NCI-H1436 (cell line): ENCODE results near the gene ST8SIA2.

Source experiments
- DNase-seq: peaks from one replicate; lab custom pipeline; 2025; lab: John Stamatoyannopoulos, UW

Gene ST8SIA2, protein sequence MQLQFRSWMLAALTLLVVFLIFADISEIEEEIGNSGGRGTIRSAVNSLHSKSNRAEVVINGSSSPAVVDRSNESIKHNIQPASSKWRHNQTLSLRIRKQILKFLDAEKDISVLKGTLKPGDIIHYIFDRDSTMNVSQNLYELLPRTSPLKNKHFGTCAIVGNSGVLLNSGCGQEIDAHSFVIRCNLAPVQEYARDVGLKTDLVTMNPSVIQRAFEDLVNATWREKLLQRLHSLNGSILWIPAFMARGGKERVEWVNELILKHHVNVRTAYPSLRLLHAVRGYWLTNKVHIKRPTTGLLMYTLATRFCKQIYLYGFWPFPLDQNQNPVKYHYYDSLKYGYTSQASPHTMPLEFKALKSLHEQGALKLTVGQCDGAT

DNA sequence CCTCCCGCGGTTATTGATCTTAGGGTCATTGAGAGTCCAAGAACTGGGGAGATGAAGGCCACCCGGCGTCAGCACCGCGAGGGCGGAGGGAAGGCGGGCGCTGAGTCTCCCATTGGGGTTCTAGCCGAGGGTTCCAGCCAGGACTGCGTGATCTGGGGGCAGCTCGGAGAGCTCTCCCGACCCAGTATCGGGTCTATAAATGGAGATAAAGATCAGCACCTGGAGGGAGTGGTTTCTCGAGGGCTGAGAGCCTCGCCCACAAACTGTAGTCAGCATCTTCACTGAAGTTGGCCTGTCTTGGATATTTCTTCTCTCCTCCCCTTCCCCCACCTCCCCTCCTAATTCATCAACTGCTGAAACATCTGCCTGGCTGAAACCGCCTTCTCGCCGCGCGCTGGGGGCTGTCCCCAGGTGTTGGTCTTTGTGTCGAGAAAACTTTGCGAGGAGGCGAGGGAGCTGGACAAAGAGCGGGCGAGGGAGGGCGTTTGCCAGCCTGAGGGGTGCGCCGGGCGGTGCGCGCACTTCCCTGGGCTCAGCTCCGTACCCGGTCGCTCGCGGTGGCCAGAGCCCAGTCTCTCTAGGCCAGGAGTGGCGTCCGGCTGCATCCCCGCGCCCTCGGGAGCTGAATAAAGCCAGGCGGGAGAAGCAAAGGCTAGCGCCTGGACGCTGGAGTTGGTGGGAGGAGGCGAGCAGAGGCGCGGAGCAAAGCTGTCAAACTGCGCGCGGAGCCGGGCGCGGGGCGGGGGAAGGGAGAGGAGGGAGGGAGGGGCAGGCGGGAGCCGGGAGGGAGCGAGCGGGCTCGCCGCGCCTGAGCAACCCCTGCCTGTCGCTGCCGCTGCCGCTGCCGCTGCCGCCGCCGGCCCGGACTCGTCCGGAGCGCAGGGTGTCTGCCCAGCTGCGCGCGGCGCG, at the start of gene ST8SIA2:
ST8SIA2 (plus strand) TSS at position 811 of the 909 bp plus-strand sequence. CDS start 184 bp downstream, outside the sequence.
- no peak for DNase-seq

DNA sequence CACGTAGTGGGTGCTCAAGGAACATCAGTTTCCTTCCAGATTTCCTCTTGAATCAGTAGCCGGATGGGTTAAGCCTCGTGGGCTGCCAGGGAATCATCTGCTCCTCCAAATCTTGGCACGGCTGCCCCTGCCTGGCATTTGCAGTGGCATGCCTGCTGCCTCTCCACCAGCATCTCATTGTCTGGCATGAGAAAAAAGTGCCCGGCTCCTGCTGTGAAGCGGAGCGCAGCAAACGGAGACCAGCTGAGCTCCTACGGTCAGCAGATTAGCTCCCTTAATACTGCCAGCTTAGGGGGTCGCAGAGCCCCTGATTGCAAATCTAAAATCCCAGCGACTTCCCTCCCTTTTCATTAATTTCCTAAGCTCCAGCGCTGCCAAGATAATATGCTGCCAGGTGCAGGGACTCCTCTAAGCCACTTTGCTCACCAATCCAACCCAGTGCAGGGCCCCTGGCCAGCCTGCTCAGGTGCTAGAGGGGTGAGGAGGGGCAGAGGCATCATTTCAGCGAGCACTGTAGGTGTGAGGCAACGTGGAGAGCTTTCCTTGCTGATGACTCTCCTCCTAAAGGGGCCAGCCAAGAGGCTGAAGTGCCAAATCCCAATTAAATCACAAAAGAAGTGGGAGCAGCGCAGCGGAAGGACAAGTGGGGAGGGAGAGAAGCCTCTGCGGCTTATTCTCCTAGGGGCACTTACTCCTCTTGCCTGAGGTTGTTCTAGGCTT, 49.6 kb upstream of the ST8SIA2 start:
- DNase-seq, result no peak

DNA sequence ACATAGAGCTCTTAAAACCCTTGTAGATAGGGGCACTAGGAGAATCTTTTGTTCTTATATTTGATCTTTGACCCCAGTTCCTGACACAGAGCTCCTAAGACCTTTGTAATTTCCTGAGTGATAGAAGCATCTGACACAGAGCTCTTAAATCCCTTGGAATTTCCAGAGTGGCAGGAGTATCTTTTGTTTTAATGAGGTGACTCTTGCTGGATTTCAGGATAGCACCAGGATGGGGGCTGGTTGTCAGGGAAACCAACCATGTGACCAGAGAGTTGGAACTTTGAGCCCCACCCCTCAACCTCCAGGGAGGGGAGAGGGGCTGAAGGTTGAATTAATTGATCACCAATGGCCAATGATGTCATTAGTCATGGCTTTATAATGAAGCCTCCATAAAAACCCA, 47.6 kb upstream of the ST8SIA2 start:
- DNase-seq, result no peak

DNA sequence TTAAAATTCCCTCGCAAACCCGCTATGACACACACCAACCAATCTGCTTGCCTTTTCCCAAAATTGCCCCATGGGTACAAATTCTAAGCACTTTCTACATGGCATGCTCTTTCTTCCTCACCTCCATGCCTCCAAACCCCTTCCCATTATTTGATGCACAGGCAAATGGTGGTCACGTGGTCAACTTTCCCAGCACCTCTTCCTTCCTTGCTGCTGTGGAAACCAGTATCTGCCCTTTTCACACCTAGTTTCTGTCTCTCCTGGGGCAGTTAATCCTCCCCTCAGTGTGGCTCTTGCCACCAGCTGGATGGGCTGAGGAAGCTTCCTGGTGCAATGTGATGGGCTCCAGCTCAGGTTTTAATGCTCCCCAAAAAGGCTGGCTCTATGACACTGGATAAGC, 38.4 kb upstream of the ST8SIA2 start:
- no peak for DNase-seq

DNA sequence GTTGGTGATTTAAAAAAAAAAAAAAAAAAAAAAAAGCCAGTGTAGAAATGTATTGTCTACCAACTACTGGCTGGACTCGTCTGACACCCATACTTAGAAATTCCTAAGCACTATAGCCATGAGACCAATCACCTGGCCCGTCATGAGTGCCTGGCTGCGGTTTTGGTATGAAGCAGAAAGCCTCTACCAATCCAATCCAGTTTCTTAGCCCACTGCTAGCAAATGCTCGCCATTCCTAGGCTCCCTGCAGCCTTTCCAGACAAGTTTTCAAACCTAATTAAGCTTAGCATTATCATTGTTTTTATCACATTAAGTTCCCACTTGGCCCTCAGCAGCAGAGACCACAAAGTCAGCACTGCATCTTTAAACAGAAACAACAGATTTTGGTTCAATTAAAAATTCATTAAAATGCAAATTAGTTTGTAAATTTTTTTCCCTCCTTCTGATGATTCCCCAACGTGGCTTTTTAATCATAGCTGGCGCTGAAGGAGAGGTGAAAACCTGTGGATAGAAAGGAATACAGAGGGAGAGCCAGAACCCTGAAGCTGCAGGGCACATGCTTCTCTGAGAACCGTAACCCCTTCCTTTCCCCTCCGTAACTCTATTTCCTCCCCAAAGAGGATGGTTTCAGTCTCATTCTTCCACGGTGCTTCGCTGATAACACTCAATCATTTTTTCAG, 32.2 kb upstream of the ST8SIA2 start:
- no peak for DNase-seq

DNA sequence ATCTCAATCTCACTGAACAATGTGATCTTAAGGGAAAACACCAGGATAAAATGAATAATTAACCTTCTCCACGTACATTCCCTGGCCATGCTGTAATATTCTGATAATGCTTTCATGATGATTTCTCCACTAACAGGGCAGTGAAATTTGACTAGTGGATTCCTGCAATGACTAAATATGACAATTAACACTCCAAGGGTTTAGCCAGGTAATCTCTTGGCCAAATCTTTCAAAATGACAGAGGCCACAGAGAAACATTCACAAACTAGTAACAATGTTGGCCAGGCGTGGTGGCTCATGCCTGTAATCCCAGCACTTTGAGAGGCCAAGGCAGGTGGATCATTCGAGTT, 31.7 kb upstream of the ST8SIA2 start:
- no peak for DNase-seq

DNA sequence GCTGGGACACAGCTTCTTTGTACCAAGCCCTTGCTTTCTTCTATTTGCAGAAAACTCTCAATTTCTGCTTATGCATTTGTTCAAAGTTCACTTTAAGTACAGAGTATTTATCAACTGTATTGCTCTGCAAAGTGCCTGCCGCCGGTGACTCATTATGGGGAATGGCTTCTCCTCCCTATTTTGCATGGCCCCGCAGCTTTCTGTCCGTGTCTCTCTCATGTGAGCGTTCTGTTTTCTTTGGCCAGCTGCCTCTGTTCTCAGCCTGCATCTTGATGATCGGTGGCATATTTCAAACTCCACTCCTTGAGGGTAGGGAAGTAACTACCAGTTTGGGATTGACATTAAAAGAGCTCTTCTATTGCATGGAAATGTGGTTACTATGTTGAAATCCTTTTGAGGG, 28.6 kb upstream of the ST8SIA2 start:
- no peak for DNase-seq

DNA sequence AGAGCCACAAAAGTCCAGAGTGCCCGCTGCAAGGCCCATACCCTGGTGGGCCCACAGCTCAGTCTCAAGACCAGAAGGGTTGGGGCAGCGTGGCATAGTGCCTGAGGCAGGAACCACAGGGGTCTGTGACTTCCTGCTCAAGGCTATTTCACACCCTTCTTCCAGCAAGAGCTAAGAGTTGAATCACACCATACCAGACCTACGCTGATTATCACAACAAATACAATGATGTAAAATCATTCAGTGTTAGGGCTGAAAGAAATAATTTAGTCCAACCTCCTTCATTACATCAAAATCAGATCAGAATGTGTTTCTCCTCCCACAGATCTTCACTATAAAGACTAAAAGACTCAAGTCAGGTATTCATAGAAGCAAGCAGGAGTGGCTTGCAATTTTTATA, 27.8 kb upstream of the ST8SIA2 start:
- DNase-seq, result no peak

DNA sequence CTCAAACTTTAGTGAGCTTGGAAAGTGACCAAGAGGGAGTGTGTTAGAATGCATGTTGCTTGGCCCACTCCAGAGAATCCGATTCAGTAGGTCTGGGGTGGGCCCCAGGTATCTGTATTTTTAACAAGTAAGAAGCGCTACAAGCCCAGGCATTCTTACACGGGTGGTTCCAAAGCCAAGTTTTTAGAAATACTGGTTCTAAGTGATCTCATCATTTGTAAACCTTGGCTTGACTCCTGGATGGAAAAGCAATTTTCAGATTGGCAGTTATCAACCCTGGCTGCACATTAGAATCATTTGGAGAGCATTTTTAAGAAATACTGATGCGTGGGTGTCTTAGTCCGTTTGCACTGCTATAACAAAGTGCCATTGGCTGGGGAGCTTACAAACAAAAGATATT, 27.3 kb upstream of the ST8SIA2 start:
- no peak for DNase-seq

DNA sequence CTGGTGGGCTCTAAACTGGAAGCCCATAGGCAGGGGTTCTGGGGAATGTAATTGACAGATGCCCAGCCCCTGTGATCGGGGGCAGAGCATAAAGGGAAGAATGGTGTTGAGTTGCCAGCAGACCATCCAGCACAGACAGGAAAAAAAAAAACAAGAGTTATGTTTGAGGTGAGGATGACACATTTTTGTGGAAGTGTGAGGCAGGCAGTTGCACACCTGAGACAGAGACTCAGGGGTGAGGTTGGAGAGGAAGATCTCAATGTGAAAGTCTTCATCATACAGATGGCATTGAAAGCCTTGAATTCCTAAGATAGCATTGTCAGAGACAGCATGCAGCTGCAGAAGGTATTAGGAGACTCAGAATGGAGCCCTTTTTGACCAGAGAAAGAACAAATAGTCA, 18.6 kb upstream of the ST8SIA2 start:
- no peak for DNase-seq

DNA sequence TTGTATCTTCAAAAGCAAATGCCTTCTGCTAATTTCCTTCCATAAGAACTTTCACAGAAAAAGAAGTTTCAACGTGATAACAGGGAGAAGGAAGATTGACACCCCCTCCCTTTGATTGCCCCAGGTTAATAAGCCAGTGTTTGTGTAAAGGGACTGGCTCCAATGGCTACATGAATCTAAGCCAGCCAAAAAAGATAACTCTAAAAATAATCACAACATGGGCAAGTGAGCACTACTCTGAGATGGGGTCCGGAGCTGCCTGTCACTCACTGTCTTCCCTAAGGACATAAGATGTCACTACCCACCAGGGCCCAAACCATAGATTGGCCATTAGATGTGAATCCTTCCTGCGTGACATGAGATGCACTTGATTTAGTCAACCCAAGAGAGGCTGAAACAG, 17.6 kb upstream of the ST8SIA2 start:
- DNase-seq, result no peak

DNA sequence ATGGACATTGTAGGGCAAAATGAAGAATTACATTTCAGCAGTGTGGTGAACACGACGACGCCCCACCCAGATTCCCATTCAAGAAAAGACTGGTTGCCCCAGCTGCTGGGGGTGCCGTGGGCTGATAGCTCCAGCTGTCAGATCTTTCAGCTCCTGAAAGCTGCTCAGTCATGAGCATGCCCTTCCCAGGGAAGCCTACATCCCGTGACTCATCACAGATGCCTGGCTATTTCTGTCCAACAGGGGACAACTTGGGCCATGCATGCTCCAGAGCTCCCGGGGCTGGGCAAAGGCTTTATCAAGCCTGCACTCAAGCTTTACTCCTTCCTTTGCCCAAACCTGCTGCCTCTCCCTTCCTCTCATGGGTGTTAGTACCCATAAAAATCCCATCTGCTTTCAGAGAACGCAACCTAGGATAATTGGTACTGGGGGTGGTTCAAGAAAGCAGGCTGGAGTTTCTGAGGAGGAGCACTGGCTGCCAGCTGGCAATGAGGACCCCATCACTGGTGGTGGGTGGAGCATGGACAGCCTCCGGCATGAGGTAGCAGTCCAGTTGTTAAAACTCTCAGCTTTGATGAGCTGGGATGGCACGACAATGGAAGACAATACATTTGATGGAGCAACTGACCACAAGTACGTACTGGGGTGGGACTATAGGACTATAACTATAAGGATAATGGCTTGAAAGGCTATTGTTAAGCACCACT, 16.4 kb upstream of the ST8SIA2 start:
- no peak for DNase-seq

DNA sequence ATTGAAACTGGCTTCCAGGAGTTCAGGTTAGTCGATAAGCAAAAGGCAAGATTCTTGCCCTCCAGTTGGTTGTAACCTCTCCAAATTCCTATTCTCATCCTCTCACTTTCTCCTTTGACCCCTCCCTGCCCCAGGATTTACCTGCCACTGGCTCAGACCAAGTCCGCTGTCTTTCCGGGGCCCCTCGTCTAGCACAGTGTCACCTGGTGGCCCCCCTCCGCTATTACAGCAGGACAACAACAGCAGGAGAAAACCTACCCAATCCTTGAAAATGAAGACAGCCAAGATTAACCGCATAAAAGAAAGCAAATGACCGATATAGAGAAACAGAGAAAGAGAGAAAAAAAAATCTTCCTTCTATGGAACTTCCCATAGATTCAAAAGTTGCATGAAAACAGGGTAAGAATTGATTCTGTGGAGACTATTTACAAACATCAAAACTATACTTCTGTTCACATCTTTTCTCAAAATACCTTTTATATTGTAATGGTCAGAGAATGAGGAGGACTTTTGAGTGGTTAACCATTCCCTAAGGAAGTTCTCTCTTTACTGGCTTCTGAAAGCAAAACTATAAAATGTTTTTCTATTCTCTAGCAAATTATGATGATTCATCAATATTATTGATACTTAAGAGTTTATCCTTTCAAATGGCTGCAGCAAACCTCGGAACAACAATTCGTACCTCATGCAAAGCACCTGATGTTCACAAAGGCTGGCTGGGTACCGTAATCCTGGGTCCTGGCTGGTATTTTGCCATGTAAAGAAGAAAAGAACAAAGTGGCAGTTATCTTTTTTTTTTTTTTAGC, 10.0 kb upstream of the ST8SIA2 start:
- no peak for DNase-seq

DNA sequence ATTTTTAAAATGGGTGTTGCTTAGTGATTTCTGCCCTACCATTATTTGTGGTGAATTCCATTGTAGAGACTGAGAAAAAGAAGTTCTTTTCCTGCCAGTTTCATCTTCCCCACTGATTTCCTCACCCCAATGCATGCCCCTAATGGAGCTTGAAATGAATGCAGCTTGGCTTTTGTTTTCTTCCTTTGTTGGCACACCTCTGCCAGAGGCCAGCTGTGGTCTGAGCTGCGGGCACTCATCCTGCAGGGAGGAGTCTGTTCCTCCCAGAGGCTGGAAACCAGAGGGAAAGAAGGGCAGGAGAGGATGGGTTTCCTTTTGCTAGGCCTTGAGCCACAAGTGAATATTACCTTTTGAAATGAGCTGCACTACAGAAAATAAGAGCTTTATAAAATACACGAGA, 9.3 kb upstream of the ST8SIA2 start:
- no peak for DNase-seq

DNA sequence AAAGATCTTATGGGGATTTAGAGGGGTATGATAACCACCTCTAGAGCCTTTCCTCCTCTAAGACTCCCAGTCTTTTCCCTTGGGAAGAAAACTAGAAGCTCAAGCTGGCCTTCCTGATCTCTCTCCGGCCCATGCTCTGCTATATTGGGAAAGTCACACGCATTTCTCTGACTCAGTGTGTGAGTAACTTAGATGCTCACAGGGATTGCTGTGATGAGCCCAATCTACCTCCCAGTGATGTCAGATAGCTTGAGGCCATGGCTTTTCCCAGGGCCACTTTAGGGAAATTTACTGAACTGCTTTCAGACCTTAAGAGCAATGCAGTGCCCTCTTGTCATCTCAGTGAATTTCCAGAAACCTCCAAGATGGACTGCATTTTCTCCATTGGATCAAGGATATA, 8.6 kb upstream of the ST8SIA2 start:
- no peak for DNase-seq

DNA sequence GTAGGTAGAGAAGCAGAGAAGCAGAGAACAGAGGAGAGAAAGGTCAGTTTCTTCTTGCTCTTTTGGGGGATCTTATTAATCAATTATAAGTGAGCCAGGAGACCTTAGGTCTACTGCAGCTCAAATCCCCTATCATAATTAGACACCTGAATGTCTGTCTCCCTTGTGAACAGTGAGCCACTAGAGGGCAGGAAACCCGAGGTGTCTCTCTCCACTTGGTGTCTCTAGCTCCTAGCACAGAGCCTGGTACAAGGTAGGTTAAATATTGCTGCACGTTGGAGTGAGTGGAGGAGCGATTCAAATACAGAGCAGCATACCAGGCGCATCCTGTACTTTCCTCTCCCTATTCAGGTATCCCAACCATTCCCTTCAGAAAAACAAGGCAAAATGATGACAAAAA, 2.0 kb upstream of the ST8SIA2 start:
- DNase-seq, result no peak

DNA sequence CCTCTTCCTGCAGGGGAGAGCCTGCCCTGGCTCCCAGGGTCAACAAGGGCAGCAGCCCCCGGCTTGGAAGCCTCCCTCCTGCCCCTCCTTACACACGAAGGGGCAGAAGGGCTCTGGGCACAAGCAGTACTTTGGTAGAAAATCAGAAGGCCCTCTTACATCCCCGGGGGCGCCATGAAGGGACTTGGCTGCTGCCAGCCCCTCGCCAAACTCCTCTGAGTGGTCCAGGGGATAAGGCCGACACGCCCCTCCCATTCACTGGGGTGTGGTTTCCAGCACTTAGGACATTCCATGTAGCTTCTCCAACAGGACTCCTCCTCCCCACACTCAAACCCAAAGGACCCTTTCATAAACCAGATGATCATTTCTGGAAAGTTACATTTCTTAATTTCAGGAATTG, 1.2 kb upstream of the ST8SIA2 start:
- DNase-seq, result no peak

DNA sequence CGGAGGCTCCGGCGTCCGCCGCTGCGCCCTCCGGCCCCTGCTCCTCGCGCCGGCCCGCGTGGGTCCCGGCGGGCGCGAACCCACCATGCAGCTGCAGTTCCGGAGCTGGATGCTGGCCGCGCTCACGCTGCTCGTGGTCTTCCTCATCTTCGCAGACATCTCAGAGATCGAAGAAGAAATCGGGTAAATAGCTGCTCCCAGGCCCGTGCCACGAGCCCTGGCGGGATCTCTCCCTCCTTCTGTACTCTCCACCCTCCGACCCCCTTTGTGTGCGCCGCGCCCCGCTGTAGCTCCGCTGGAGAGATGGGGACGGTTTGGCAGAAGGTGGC, 263 bp downstream of the ST8SIA2 start:
- DNase-seq, result no peak

DNA sequence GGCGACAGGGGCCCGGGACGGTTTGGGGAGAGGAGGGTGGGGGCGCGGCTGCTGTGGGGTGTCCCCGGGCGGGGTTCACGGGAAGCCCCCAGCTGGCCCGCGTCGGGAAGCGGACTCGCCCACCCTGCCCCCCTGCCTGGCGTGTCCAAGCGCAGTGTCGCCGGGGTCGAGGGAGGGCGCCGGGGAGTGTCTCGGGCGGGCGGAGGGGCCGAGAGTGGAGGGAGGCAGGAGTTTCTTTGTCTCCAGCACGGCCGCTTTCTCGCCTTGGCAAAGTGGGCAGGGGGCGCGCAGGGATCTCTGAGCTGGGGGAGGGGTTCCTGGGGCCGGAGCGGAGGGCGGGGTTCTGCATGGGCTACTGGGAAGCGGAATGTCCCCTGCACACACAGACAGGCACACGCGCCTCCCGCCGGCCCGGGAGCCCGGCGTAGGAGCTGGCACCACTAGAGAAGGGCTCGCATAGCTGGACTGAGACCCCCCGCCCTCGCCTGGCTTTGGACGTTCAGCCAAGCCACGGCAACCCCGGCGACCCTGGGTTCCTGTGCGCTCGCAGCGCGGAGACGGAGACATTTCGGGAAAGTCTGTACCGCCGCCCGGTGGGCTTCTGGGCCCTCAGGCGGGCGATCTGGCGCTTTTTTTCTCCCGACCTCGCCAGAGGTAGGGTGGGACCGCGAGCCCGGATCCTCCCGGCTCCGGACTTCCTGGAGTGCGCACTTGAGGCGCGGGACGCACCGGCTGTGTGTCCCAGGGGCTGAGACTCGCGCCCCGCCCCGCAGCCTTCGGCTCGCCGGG, 822 bp downstream of the ST8SIA2 start:
- DNase-seq, result no peak

DNA sequence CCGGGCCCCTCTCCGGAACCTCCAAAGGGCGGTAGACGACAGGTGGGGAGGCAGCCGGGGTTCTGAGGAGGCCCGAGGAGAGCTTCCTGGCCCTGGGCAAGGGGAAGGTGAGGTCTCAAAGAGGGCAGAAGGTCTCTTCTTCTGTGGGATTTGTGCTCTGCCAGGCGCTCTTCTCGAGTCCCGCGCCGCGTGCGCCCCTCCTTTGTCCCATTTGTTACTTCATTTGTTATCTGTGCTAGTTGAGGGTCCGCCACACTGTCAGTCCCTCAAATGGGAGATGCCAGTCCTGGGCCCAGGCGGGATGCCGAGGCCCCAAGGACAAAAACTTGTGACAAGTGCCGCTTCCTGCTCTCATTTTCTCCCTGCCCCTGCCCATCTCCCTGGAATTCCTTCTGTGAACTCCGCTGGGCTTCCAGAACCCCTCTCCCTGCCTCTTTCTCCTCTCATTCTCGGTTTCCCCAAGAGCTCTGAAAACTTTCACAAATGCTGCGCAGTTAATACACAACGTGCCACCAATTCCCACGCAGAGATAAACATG, 1.5 kb downstream of the ST8SIA2 start:
- no peak for DNase-seq
